ENCODE data around the gene TM4SF20.

The TM4SF20 gene

GRCh38 chr2:227406177-227407031 is 27.3 kb upstream of the TM4SF20 start (continued):
- TF ChIP-seq ZNF514 (tag by site-specific recombination; IDR thresholded peaks at IDR 0.05) (no peak), ZBTB8A (tag by site-specific recombination; IDR thresholded peaks at IDR 0.05) (no peak), ZNF324 (tag by site-specific recombination; IDR thresholded peaks at IDR 0.05) (no peak), RBAK (tag by site-specific recombination; IDR thresholded peaks at IDR 0.05) (no peak), ZNF623 (tag by site-specific recombination; IDR thresholded peaks at IDR 0.05) (no peak), INSM2 (tag by site-specific recombination; IDR thresholded peaks at IDR 0.05) (peak; percentile 77; the same call in 1 of the 2 replicates), PRDM6 (tag by site-specific recombination; IDR thresholded peaks at IDR 0.05) (peak; percentile 77), ZNF747 (tag by site-specific recombination; IDR thresholded peaks at IDR 0.05) (no peak), CTCF (tag by site-specific recombination; IDR thresholded peaks at IDR 0.05) (peak; percentile 83), ZNF518A (tag by site-specific recombination; conservative IDR thresholded peaks at IDR 0.05; ENCODE audit: low read depth) (peak; percentile 76), ZNF654 (tag by site-specific recombination; IDR thresholded peaks at IDR 0.05; ENCODE audit: low read depth) (peak; percentile 97), FEZF1 (tag by site-specific recombination; IDR thresholded peaks at IDR 0.05) (no peak), ZSCAN5A (tag by site-specific recombination; IDR thresholded peaks at IDR 0.05) (no peak), ZIC2 (tag by site-specific recombination; IDR thresholded peaks at IDR 0.05) (no peak), ZNF394 (tag by site-specific recombination; IDR thresholded peaks at IDR 0.05; ENCODE audit: borderline replicate concordance) (no peak; the same call in 1 of the 2 replicates), ZFP37 (tag by site-specific recombination; IDR thresholded peaks at IDR 0.05) (no peak), ZBTB49 (tag by site-specific recombination; IDR thresholded peaks at IDR 0.05; ENCODE audit: low read depth) (no peak), ZNF280D (tag by site-specific recombination; IDR thresholded peaks at IDR 0.05) (no peak), ZNF10 (tag by site-specific recombination; IDR thresholded peaks at IDR 0.05) (peak; percentile 98), ZBTB17 (tag by site-specific recombination; IDR thresholded peaks at IDR 0.05) (peak; percentile 68), SP2 (tag by site-specific recombination; IDR thresholded peaks at IDR 0.05) (0 out of 2 replicates have a peak, but pooled peaks have one; percentile 16)

All from HEK293 (cell line).